ENCODE measurements around the gene GRID1. TPM values are rescaled to one million over a fixed set of nuclear protein-coding genes. Genes with fewer than 3 reads are reported as not detected.

GRID1 gene
- total RNA-seq, 1 experiment from 2014 or later, result 5.6 TPM

DNA sequence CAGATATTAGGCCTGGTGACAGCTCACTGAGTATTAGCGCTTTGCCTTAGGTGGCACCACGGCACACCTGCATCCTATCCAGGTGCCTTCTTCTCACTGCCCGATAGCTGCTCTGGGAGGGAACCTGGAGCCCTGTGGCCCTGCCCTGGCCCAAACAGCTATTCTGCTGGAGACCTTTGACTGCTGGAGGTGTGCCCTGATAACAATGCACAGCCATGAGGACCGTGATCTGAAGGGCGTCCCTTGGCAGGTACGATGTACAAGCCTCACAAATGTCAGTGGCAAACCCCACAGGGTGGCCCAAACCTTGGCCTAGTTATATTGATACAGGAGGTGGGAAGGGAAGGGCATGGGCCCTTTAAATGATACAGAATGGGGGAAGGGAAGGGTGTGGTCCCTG, 259.5 kb downstream of the GRID1 start:
- Histone ChIP-seq H3K9me2 (ENCODE audit: insufficient read depth) (no peaks in the 10 kb centered on the region), H2AFZ (ENCODE audit: low read depth, low read length, poor library complexity, severe bottlenecking) (no peak overlapping the region), H3K9ac (ENCODE audit: low read length) (no peak overlapping the region), H3K36me3 (ENCODE audit: control insufficient read depth in 1 of 2, insufficient read depth in 2 of 2, low read length in 2 of 2) (no peaks in the 10 kb centered on the region), H3K4me3 (replicated peaks in 1 of 2; ENCODE audit: low read depth in 1 of 2, low read length in 2 of 2) (no peak overlapping the region), H3K79me2 (ENCODE audit: insufficient read depth, low read length) (no peaks in the 10 kb centered on the region), H3K4me2 (ENCODE audit: low read length) (no peak overlapping the region), H3K27me3 (ENCODE audit: insufficient read depth, low read length) (no peaks in the 10 kb centered on the region), H4K20me1 (ENCODE audit: insufficient read depth) (no peaks in the 10 kb centered on the region), H3K9me3 (ENCODE audit: control insufficient read depth in 1 of 2, insufficient read depth in 1 of 2, low read depth in 1 of 2, low read length in 2 of 2) (no peaks in the 10 kb centered on the region), H3K27ac (ENCODE audit: low read depth, low read length) (no peak overlapping the region), H3K4me1 (ENCODE audit: control insufficient read depth in 1 of 2, insufficient read depth in 2 of 2, low read length in 2 of 2) (no peaks in the 10 kb centered on the region)
- ATAC-seq (no peak), DNase-seq (ENCODE audit: low read depth, low spot score) (no peak)
- intact Hi-C loops (cut with micrococcal nuclease), result no loop called here
- BruUV-seq (replicated peaks), result no TSS peak
- ChIA-PET RAD21 (ENCODE audit: low non-redundant PET in 1 of 2, low total read pairs in 2 of 2, uncharacterized antibody in 2 of 2, unreplicated experiment in 2 of 2) (no interaction called here), CTCF (no interaction called here), POLR2A (no interaction called here)
- TF ChIP-seq ZNF274 (IDR thresholded peaks at IDR 0.05; ENCODE audit: low read depth, low read length), result no peak
- TF ChIP-seq YY1 (IDR thresholded peaks at IDR 0.05; ENCODE audit: extremely low read depth, insufficient replicate concordance, low read depth, low read length), result no peak
- TF ChIP-seq ELF1 (IDR thresholded peaks at IDR 0.05; ENCODE audit: borderline replicate concordance, low read depth), result no peak
- TF ChIP-seq, protein P1, sequence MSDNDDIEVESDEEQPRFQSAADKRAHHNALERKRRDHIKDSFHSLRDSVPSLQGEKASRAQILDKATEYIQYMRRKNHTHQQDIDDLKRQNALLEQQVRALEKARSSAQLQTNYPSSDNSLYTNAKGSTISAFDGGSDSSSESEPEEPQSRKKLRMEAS (IDR thresholded peaks at IDR 0.05), result no peak
- TF ChIP-seq TCF7L2 (IDR thresholded peaks at IDR 0.05; ENCODE audit: borderline replicate concordance, extremely low read depth, insufficient read depth, insufficient read length), result no peak
- no peak for TF ChIP-seq JUND (IDR thresholded peaks at IDR 0.05)
- TF ChIP-seq EZH2 (IDR thresholded peaks at IDR 0.05), result no peak
- TF ChIP-seq SRF (IDR thresholded peaks at IDR 0.05; ENCODE audit: low read depth), result no peak
- no peak for TF ChIP-seq FOSL1 (IDR thresholded peaks at IDR 0.05; ENCODE audit: low read depth)
- no peak for TF ChIP-seq ZFX (IDR thresholded peaks at IDR 0.05)

- POLR2A ChIA-PET, result no interaction called here
- TF ChIP-seq SP1 (IDR thresholded peaks at IDR 0.05; ENCODE audit: low read depth) (no peak), FOSL1 (IDR thresholded peaks at IDR 0.05; ENCODE audit: low read depth) (no peak), CTCF (IDR thresholded peaks at IDR 0.05 in 2 of 3, conservative IDR thresholded peaks at IDR 0.05 in 1 of 3; ENCODE audit: borderline replicate concordance in 1 of 3, insufficient read depth in 1 of 3, low read depth in 2 of 3, low read length in 2 of 3) (no peak), CEBPB (IDR thresholded peaks at IDR 0.05; ENCODE audit: low read depth) (no peak), REST (IDR thresholded peaks at IDR 0.05; ENCODE audit: low read depth) (no peak), SRF (IDR thresholded peaks at IDR 0.05; ENCODE audit: low read depth) (no peak), EGR1 (IDR thresholded peaks at IDR 0.05; ENCODE audit: low read depth) (no peak), TCF7L2 (IDR thresholded peaks at IDR 0.05; ENCODE audit: borderline replicate concordance, extremely low read depth, insufficient read depth, insufficient read length) (no peak), RAD21 (IDR thresholded peaks at IDR 0.05; ENCODE audit: low read depth) (no peak), CBX3 (IDR thresholded peaks at IDR 0.05; ENCODE audit: low read depth) (no peak), EZH2phosphoT487 (IDR thresholded peaks at IDR 0.05; ENCODE audit: borderline replicate concordance) (no peak)
Measured at GRCh38 chr10:86106616-86107015, 260.0 kb downstream of the GRID1 start.

More at GRCh38 chr10:86106616-86107015, 260.0 kb downstream of the GRID1 start:
- ATAC-seq (no peak), DNase-seq (ENCODE audit: low read depth, low spot score) (no peak)
- H3K9ac ChIP-seq (ENCODE audit: low read length), result no peak overlapping the region
- intact Hi-C loops (cut with micrococcal nuclease), result no loop called here
- H3K79me2 ChIP-seq (ENCODE audit: insufficient read depth, low read length), result no peaks in the 10 kb centered on the region
- no peaks in the 10 kb centered on the region for H3K9me2 ChIP-seq (ENCODE audit: insufficient read depth)
- no peaks in the 10 kb centered on the region for H3K9me3 ChIP-seq (ENCODE audit: control insufficient read depth in 1 of 2, insufficient read depth in 1 of 2, low read depth in 1 of 2, low read length in 2 of 2)
- H3K4me3 ChIP-seq (replicated peaks in 1 of 2; ENCODE audit: low read depth in 1 of 2, low read length in 2 of 2), result no peak overlapping the region
- H2AFZ ChIP-seq (ENCODE audit: low read depth, low read length, poor library complexity, severe bottlenecking), result no peak overlapping the region
- RAD21 ChIA-PET (ENCODE audit: low non-redundant PET in 1 of 2, low total read pairs in 2 of 2, uncharacterized antibody in 2 of 2, unreplicated experiment in 2 of 2), result no interaction called here
- no peaks in the 10 kb centered on the region for H3K4me1 ChIP-seq (ENCODE audit: control insufficient read depth in 1 of 2, insufficient read depth in 2 of 2, low read length in 2 of 2)
- CTCF ChIA-PET, result no interaction called here
- H3K27me3 ChIP-seq (ENCODE audit: insufficient read depth, low read length), result no peaks in the 10 kb centered on the region
- H3K27ac ChIP-seq (ENCODE audit: low read depth, low read length), result no peak overlapping the region
- H4K20me1 ChIP-seq (ENCODE audit: insufficient read depth), result no peaks in the 10 kb centered on the region
- no peaks in the 10 kb centered on the region for H3K36me3 ChIP-seq (ENCODE audit: control insufficient read depth in 1 of 2, insufficient read depth in 2 of 2, low read length in 2 of 2)
- no peak overlapping the region for H3K4me2 ChIP-seq (ENCODE audit: low read length)
- BruUV-seq (replicated peaks), result no TSS peak

Measured in HCT116 (cell line).